ENCODE measurements around the gene KRT81. TPM values are rescaled to one million over a fixed set of nuclear protein-coding genes. Genes with fewer than 3 reads are reported as not detected.

Gene KRT81
- total RNA-seq, 1 donor from 2014 or later: not detected

- Mint-ChIP-seq H3K9me3 (ENCODE audit: unreplicated experiment) (peaks cover 7% of the 10 kb centered on the region), H3K27me3 (ENCODE audit: unreplicated experiment) (peaks cover 2% of the 10 kb centered on the region), H3K4me3 (ENCODE audit: unreplicated experiment) (no peak overlapping the region), H3K36me3 (ENCODE audit: unreplicated experiment) (no peaks in the 10 kb centered on the region), H3K27ac (ENCODE audit: unreplicated experiment) (no peak overlapping the region), H3K4me1 (ENCODE audit: low read depth, unreplicated experiment) (no peaks in the 10 kb centered on the region)
- no peak for DNase-seq
- TF ChIP-seq CTCF (IDR thresholded peaks at IDR 0.05; ENCODE audit: partially characterized antibody, unreplicated experiment): no peak
Observed at GRCh38 chr12:52285851-52286530, 5.3 kb downstream of the KRT81 start.

- no peak overlapping the region for H3K4me3 Mint-ChIP-seq (ENCODE audit: unreplicated experiment)
- H3K27me3 Mint-ChIP-seq (ENCODE audit: unreplicated experiment): peaks cover 2% of the 10 kb centered on the region
- no peak for TF ChIP-seq CTCF (IDR thresholded peaks at IDR 0.05; ENCODE audit: partially characterized antibody, unreplicated experiment)
- peaks cover 7% of the 10 kb centered on the region for H3K9me3 Mint-ChIP-seq (ENCODE audit: unreplicated experiment)
- H3K27ac Mint-ChIP-seq (ENCODE audit: unreplicated experiment): no peak overlapping the region
- no peaks in the 10 kb centered on the region for H3K36me3 Mint-ChIP-seq (ENCODE audit: unreplicated experiment)
- H3K4me1 Mint-ChIP-seq (ENCODE audit: low read depth, unreplicated experiment): no peaks in the 10 kb centered on the region
- no peak for DNase-seq
Observed at GRCh38 chr12:52285172-52285745, 6.1 kb downstream of the KRT81 start.

- DNase-seq: no peak
- Mint-ChIP-seq H3K27me3 (ENCODE audit: unreplicated experiment) (peaks cover 2% of the 10 kb centered on the region), H3K4me1 (ENCODE audit: low read depth, unreplicated experiment) (no peaks in the 10 kb centered on the region), H3K4me3 (ENCODE audit: unreplicated experiment) (no peak overlapping the region), H3K9me3 (ENCODE audit: unreplicated experiment) (peaks cover 7% of the 10 kb centered on the region), H3K36me3 (ENCODE audit: unreplicated experiment) (no peaks in the 10 kb centered on the region), H3K27ac (ENCODE audit: unreplicated experiment) (no peak overlapping the region)
- TF ChIP-seq CTCF (IDR thresholded peaks at IDR 0.05; ENCODE audit: partially characterized antibody, unreplicated experiment): no peak
Observed at GRCh38 chr12:52284562-52285171, 6.7 kb downstream of the KRT81 start.

- H3K27ac Mint-ChIP-seq (ENCODE audit: unreplicated experiment): no peak overlapping the region
- no peak for TF ChIP-seq CTCF (IDR thresholded peaks at IDR 0.05; ENCODE audit: partially characterized antibody, unreplicated experiment)
- H3K4me1 Mint-ChIP-seq (ENCODE audit: low read depth, unreplicated experiment): no peaks in the 10 kb centered on the region
- peaks cover 1% of the 10 kb centered on the region for H3K9me3 Mint-ChIP-seq (ENCODE audit: unreplicated experiment)
- no peak overlapping the region for H3K4me3 Mint-ChIP-seq (ENCODE audit: unreplicated experiment)
- no peaks in the 10 kb centered on the region for H3K36me3 Mint-ChIP-seq (ENCODE audit: unreplicated experiment)
- peaks cover 4% of the 10 kb centered on the region for H3K27me3 Mint-ChIP-seq (ENCODE audit: unreplicated experiment)
- DNase-seq: no peak
Observed at GRCh38 chr12:52280796-52281560, 10.4 kb downstream of the KRT81 start.

All from glutamatergic neuron (in vitro differentiated cells).